HG03159 (cell line): Measurements from ENCODE around the gene RNF149.
"Not testable (repeated sequence)": the region's sequence is repeated elsewhere in the genome, so short reads cannot be mapped to it uniquely, and the experiment has no call there.

Source experiments
- ATAC-seq: cut with Tn5 transposase; IDR thresholded peaks from one replicate; pipeline ENCODE4 v1.9.1; 2021; ENCODE audit warnings: mild to moderate bottlenecking, moderate library complexity; ENCODE audit not compliant: unreplicated experiment

Gene RNF149

DNA sequence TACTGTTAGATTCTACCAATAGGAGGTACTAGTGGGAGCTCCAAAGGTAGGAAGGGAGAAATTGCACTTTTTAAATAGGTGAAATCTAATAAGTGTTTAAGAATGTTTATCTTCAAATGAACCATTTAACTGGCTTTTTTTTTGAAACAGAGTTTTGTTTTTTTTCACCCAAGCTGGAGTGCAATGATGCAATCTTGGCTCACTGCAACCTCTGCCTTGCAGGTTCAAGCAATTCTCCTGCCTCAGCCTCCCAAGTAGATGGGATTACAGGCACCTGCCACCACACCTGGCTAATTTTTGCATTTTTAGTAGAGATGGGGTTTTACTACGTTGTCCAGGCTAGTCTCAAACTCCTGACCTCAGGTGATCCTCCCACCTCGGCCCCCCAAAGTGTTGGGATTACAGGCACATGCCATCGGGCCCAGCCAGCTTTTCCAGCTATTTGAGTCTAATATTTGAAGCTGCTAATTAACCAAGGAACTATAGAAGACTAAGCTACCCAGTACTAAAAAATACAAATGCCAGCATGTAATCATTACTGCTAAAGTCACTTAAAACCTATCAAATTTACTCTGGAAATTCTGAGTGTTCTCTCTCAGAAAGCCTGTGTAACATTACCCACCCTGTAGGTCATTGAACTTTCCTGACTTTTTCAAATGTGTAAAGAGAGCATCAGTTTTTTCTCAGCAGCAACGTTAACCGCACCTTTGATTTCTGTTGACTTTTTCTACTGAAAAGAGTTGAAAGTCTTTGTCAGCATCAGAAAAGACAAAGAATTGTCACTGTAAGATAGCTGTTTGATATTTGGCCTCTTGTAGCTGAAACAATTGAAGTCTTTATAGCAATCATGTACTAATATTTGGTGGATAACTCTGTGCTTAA is 24.6 kb upstream of the RNF149 start:
- ATAC-seq = no peak

DNA sequence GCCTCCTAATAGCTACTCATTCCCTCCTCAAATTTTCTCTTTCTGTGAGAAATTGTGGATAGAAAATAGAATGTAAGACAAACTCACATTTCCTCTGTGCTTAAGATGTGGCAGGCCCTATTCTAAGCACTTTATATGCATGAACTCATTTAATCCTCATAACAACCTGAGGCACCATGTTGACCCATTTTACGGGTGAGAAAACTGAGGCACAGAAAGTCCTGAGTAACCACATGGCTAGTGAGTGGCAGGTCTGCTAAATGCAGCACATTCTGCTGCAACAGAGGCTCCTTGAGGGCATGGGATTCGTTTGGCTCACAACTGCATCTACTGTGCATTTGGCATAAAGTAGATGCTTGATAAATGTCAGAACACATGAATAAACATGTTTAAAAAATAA is 22.7 kb upstream of the RNF149 start:
- ATAC-seq = no peak

- no peak for ATAC-seq
Observed at GRCh38 chr2:101330253-101330933, 21.9 kb upstream of the RNF149 start.

- no peak for ATAC-seq
Observed at GRCh38 chr2:101329026-101329425, 20.5 kb upstream of the RNF149 start.

GRCh38 chr2:101328474-101329007 is 20.0 kb upstream of the RNF149 start:
- no peak for ATAC-seq

- ATAC-seq = no peak
Observed at GRCh38 chr2:101327863-101328394, 19.4 kb upstream of the RNF149 start.

- no peak for ATAC-seq
Observed at GRCh38 chr2:101325425-101325824, 16.9 kb upstream of the RNF149 start.

DNA sequence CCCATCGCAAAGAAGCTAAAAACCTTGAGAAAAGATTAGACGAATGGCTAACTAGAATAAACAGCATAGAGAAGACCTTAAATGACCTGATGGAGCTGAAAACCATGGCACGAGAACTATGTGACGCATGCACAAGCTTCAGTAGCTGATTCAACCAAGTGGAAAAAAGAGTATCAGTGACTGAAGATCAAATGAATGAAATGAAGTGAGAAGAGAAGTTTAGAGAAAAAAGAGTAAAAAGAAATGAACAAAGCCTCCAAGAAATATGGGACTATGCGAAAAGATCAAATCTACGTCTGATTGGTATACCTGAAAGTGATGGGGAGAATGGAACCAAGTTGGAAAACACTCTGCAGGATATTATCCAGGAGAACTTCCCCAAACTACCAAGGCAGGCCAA is 8.1 kb upstream of the RNF149 start:
- ATAC-seq = not testable (repeated sequence)

DNA sequence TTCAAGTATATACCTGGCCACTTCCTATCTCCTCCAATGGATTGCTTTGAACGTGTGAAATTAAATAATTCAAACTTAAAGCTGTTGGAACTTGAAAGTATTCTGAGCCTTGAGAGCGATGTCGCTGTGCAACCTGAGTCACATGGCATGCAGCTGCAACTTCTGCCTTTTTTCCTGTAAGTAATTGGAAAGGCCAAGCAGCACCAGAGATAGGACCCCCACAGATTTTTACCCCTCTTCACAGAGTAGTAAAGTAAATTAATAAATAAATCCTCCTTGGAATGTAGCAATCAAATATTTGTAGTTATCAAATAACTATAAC is 3.2 kb upstream of the RNF149 start:
- no peak for ATAC-seq

DNA sequence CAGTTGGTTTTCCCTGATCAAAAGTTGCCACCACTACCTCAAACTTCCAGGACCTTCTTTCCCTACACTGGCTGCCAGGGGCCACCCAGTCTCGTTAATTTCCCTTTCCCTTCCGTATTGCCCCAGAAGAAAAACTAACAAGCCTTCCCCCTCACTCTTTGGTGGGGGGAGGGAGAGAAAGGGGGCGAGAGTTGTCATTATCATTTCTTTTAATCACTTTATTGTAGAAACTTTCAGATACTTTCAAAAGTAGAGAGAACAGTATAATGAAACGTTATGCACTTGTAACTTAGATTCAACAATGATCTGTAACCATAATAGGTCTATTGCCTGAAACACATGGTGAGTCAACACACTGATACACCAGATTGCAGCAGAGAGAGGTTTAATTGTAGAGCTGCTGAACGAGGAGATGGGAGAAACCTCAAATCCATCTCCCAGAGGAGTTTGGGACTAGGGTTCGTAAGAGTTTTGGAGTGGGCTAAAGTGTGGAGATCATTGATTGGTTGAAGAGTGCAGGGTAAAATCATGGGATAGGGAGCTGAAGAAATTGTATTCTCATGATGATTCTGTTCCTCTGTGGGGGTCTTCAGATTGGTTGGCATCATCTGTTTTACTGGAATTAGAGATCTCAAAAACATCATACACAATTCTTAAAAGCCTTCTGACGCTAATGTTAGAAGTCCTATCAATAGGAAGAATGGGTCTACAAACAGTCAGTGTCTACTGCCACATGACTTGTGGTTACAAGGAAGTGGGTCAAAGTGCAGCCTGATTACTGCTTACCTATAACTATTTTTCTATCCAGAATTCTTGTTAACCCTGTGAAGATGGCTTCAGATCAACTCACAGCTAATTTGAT is 2.6 kb upstream of the RNF149 start:
- no peak for ATAC-seq

GRCh38 chr2:101310090-101310833 is 1.8 kb upstream of the RNF149 start:
- no peak for ATAC-seq

- peak; percentile 20 for ATAC-seq
Observed at GRCh38 chr2:101307950-101308431, 510 bp downstream of the RNF149 start.

DNA sequence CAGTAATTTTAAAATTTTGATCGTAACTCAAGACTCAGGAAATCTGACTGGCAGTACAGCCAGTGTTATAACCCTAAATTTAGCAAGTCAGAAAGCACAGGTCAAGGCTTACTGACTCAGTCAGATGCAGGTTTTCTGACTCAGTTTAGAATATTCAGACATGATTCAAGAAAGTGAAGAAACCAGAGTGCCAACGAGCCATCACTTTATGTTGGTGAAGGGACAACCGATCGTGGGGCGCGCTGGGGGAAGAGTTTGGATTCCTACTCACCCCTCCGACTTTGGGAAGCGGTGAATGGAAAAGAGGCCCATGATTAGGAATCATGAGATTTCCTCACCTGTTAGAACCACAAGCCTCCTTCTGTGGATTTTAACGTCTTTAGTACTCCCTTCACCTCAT is 998 bp downstream of the RNF149 start:
- ATAC-seq = no peak

DNA sequence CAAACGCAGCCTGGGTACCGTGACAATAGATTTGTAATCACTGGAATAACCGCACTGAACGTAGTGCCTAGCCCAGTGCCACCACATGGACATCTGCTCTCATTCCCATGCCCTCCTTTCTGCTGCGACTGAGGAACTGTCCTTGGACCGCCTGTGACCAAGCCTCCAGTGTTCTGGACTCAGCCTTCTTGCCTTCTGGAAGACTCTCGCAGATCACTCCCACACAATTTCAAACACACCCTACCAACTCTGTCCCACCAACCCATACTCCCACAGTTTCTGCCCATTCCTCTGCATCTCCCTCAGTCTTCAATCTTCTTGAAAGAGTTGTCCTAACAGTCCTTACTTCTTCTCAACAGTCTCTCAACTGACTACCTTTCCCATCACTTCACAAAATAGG is 2.1 kb downstream of the RNF149 start:
- ATAC-seq = no peak

GRCh38 chr2:101305492-101306078 is 2.9 kb downstream of the RNF149 start:
- no peak for ATAC-seq

GRCh38 chr2:101305035-101305434 is 3.5 kb downstream of the RNF149 start:
- no peak for ATAC-seq

DNA sequence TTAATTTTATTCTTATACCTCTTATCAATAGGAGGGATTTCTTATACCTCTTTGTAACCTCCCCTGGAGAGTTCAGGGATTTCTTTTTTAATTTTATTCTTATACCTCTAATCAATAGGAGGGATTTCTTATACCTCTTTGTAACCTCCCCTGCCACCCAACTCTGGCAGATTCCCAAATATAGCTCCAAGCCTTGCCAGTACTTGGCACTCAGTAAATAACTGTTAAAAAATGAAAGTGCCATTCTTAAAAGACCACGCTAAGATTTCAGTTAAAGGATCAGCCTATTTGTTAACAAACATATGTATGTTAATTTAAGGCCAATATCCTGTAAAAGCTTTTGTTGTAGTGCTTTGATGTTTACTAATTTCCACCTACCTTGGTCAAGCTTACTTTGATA is 4.8 kb downstream of the RNF149 start:
- ATAC-seq = no peak

GRCh38 chr2:101302016-101302415 is 6.5 kb downstream of the RNF149 start:
- ATAC-seq = no peak

GRCh38 chr2:101300836-101301235 is 7.7 kb downstream of the RNF149 start:
- no peak for ATAC-seq

- ATAC-seq = no peak
Observed at GRCh38 chr2:101300164-101300563, 8.3 kb downstream of the RNF149 start.
